GM18858 (cell line): ENCODE data around the gene KDM1B.
"Not testable (repeated sequence)": the region's sequence is repeated elsewhere in the genome, so short reads cannot be mapped to it uniquely, and the experiment has no call there.

Experiments used
- ATAC-seq: cut with Tn5 transposase; IDR thresholded peaks from one replicate; pipeline ENCODE4 v1.9.1; 2021; ENCODE audit not compliant: unreplicated experiment

Gene KDM1B

GRCh38 chr6:18151391-18151790 lies 3.8 kb upstream of the KDM1B start:
- not testable (repeated sequence) for ATAC-seq

GRCh38 chr6:18151801-18152200 lies 3.4 kb upstream of the KDM1B start:
- no peak for ATAC-seq

- ATAC-seq, result no peak
Measured at GRCh38 chr6:18153311-18153703, 1.9 kb upstream of the KDM1B start.

- peak; percentile 31 for ATAC-seq
Measured at GRCh38 chr6:18154507-18155149, 594 bp upstream of the KDM1B start, which contains the start of gene TPMT. Gene TPMT (minus strand): TSS chr6:18155077. CDS start chr6:18149127, 5,950 bp downstream.

GRCh38 chr6:18155864-18156421 lies 721 bp downstream of the KDM1B start:
- ATAC-seq, result peak; percentile 34

GRCh38 chr6:18160911-18161310 lies 5.7 kb downstream of the KDM1B start:
- no peak for ATAC-seq

- ATAC-seq, result no peak
Measured at GRCh38 chr6:18161431-18161830, 6.2 kb downstream of the KDM1B start.

GRCh38 chr6:18162401-18162800 lies 7.2 kb downstream of the KDM1B start:
- ATAC-seq, result no peak

GRCh38 chr6:18165751-18166150 lies 10.5 kb downstream of the KDM1B start:
- ATAC-seq, result no peak

- ATAC-seq, result no peak
Measured at GRCh38 chr6:18166312-18167036, 11.3 kb downstream of the KDM1B start.

- ATAC-seq, result no peak
Measured at GRCh38 chr6:18168264-18168663, 13.0 kb downstream of the KDM1B start.

- no peak for ATAC-seq
Measured at GRCh38 chr6:18171871-18172270, 16.6 kb downstream of the KDM1B start.

GRCh38 chr6:18176198-18176597 lies 21.0 kb downstream of the KDM1B start:
- ATAC-seq, result not testable (repeated sequence)

- no peak for ATAC-seq
Measured at GRCh38 chr6:18177286-18177965, 22.2 kb downstream of the KDM1B start.

GRCh38 chr6:18178960-18179615 lies 23.9 kb downstream of the KDM1B start:
- no peak for ATAC-seq

- ATAC-seq, result no peak
Measured at GRCh38 chr6:18179770-18180356, 24.6 kb downstream of the KDM1B start.

GRCh38 chr6:18182568-18182967 lies 27.3 kb downstream of the KDM1B start:
- no peak for ATAC-seq

- no peak for ATAC-seq
Measured at GRCh38 chr6:18183766-18184165, 28.5 kb downstream of the KDM1B start.

GRCh38 chr6:18185624-18186023 lies 30.4 kb downstream of the KDM1B start:
- ATAC-seq, result no peak

GRCh38 chr6:18186033-18186432 lies 30.8 kb downstream of the KDM1B start:
- no peak for ATAC-seq
